OCI-M2 (cell line): Measurements from ENCODE around the gene POLD4.
A peak's percentile ranks its signal among the peaks of the same experiment; 100 is the strongest.
"Not testable (repeated sequence)": the region's sequence is repeated elsewhere in the genome, so short reads cannot be mapped to it uniquely, and the experiment has no call there.

Source experiments
- DNase-seq: peaks from one replicate; lab custom pipeline; 2025; ENCODE audit not compliant: unreplicated experiment; lab: John Stamatoyannopoulos, UW

POLD4 gene

DNA sequence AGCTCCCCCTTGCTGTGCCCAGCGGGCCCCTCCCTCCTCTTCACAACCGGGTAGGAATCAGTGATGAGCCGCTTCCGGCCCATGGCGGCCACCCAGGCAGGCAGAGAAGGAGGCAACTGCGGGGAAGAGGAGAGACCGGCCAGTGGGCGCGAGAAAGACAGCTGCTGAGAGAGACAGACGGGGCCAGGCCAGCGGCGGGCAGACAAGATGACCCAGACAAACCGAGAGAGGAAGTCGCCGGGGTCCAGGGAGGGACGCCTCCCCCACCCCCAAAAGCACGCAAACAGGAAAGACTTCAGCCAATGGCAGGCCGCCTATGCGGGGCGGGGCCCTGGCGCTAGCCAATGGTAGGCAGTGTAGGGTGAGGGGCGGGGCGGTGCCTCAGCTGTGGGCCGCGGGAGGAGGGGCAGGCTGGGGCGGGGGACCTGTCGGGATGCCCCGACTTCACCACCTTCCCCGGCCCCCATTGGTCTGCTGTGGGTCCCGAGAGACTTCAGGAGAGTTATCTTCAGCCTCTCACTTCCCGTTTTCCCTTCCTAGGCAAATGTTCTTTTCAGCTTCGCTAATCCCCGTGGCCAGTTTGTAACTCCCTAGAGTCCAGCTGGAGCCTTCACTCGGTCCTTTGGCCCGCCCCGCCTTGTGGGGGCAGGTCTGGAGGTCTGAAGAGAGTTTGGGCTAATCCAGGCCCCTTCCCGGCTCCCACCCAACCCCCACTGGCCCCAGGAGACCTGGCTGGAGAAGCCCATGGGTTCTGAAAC, at the start of gene POLD4:
Gene POLD4, minus strand, starts transcription at position 230 of the 758 bp plus-strand sequence. Its CDS starts 147 bp downstream, at position 83.
- peak; percentile 86 for DNase-seq

- not testable (repeated sequence) for DNase-seq
These were observed 49.7 kb upstream of the POLD4 start for GRCh38 chr11:67403085-67403484.

DNA sequence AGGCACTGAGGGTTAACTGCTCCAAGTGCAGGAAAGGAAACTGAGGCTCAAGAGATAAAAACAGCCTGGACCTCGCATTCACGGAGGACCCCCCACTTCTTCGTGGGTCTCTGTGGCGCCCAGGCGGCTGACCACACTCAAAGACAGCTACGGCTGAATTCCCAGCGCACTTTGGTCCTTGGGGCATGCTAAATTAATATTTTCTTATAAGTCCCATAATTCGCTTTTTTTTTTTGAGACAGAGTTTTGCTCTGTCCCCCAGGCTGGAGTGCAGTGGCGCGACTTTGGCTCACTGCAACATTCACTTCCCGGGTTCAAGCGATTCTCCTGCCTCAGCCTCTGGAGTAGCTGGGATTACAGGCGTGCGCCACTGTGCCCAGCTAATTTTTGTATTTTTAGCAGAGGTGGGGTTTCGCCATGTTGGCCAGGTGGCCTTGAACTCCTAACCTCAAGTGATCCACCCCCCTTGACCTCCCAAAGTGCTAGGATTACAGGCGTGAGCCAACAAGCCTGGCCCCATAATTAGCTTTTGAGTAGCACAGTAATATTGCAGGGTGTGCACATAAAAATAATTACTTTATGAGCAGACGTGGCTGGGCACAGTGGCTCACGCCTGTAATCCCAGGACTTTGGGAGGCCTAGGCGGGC, 49.0 kb upstream of the POLD4 start:
- not testable (repeated sequence) for DNase-seq

DNA sequence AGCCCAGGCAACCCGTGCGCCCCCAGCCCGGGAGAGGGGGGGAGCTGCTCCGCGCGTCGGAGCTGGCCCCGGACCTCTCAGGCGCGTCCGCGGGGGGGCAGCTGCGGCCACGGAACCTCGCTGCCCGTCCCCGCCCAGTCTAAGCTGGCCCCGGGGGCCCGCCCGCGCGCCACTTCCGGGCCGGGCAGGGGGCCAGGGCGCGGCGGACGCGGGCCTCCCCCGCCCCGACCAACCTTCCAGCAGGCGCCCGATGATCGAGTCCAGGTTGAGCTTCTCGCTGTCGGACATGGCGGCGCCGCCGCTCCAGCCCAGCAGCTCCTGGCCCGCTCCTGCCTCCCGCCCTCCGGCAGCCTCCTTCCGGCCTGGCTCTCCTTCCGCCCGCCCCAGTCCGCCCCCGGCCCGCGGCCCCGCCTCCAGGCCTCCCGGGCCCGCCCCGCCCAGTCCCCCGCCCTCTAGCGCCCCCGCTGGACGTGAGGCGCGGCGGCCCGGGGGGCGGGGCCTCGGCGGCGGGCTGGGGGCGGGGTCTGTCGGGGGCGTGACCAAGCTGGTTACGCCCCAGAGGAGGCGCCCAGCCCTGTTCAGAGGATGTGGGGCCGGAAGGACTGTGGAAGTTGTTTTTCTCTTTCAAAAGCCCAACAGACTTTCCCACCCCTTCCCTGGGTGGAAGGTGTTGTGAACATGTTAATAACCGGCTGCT, 48.3 kb upstream of the POLD4 start, which contains the start of gene PPP1CA:
Gene PPP1CA, minus strand, starts transcription at position 364 of the 697 bp plus-strand sequence. Its CDS starts 76 bp downstream, at position 288.
- DNase-seq = peak; percentile 6

DNA sequence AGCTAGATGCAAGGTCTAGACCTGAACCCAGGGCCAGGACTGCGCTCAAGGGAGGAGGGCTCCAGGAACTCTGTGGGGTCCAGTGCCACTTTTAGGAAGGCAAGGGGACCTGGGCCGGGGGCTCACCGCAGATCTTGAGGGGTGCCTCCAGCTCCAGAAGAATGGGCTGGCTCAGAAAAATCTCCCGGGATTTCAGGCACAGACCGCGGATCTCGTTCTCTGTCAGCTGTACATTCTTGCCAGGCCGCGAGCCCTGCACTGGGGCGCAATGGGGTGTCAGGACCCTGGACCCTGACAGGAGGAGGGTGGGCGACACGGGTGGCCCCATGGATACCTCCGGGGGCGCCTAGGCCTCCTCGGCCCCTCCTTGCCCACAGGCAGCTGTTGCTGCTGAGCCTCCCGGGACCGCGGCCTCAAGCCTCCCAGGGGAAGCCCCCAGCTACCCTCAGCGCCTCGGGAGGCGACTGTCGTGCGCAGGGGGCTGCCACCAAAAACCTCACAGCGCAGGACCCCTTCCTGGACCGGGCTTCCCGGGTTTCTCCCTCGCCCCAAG, 47.7 kb upstream of the POLD4 start:
- DNase-seq = no peak

- no peak for DNase-seq
These were observed 47.0 kb upstream of the POLD4 start for GRCh38 chr11:67400251-67400941.

DNA sequence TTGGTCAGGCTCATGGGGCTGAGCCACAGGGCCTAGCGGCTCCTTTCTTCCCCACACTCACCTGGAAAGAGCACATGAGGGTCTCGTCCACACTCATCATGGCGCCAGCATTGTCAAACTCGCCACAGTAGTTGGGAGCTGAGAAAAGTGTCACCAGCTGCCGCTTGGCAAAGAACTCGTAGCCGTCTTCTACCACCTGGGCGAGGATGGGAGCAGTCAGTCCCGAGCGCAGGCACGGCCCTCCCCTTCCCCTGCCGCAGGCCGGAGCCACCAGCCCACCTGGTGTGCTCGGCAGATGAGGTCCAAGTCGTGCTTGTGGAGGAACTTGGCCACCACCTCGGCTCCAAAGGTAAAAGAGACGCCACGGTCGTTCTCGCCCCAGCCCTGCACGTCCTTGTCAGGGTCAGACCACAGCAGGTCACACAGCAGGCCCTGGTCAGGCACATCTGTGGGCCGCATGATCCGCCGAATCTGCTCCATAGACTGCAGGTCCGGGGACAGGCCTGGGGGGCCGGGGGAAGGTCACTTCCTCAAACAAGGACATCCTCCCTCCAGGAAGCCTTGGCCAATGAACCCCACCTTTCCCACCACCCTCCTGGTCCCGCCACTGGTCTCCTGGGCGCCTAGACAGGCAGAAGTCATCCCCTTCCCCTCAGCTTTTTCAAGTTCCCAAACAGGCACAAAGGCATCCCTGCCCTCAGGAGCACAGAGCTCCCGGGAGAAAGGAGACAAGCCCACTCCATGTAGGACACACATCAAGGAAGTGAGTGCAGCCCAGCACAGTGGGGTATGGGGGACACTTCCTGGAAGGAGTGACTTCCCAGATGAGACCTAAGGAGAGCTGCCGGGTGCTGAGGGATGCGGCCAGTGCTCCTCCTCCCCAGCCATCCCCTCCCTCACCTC, 45.6 kb upstream of the POLD4 start:
- DNase-seq = no peak

- no peak for DNase-seq
These were observed 44.8 kb upstream of the POLD4 start for GRCh38 chr11:67397986-67398660.

- DNase-seq = no peak
These were observed 44.2 kb upstream of the POLD4 start for GRCh38 chr11:67397536-67397935.

GRCh38 chr11:67396587-67397389, 43.4 kb upstream of the POLD4 start:
- DNase-seq = no peak

- no peak for DNase-seq
These were observed 42.9 kb upstream of the POLD4 start for GRCh38 chr11:67396259-67396581.

DNA sequence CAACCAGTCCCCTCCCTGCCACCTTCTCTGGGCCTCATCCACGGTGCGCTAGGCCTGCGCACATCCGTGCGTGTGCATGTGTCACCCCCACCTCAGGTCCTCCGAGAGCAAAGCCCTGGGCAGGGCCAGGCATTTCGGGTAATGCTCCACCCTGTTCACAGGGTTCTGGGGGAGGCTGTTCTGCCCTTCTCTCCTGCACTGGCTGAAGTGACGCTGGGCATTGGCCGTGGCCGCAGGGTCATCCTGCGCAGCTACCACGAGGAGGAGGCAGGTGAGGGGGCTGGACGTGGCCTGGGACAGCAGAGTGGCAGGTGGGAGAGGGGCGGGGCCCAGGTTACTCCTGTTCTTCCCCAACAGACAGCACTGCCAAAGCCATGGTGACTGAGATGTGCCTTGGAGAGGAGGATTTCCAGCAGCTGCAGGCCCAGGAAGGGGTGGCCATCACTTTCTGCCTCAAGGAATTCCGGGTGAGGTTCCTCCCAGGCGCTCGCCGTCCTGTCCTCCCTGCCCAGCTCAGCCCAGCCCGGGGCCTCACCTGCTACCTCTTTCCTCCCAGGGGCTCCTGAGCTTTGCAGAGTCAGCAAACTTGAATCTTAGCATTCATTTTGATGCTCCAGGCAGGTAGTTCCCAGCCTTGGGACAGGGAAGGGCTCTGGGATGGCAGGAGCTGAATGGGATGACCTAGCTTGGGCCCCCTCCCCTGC, 42.4 kb upstream of the POLD4 start:
- no peak for DNase-seq

DNA sequence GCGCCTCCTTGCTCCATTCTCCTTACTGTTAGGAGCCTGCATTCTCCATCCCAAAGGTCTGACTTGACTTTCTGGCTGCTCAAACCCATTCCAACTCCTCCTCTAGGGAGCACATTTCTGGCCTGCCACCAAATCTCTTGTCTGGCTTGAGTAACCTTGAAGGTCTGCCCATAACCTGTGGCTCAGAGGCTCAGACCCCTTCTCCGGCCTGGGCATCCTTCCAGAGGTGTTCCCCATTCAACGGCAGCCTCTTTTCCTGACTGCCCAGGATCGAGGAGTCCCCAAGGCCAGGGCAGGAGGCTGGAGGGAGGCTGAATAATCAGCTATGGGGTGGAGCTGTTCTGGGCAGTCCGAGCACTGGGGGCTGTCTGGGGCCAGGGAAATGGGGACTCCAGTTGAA, 40.6 kb upstream of the POLD4 start:
- no peak for DNase-seq

GRCh38 chr11:67393437-67393836, 40.1 kb upstream of the POLD4 start:
- no peak for DNase-seq

- no peak for DNase-seq
These were observed 38.9 kb upstream of the POLD4 start for GRCh38 chr11:67392183-67392715.

- DNase-seq = no peak
These were observed 38.2 kb upstream of the POLD4 start, which contains the start of gene RAD9A for GRCh38 chr11:67391304-67392182. Gene RAD9A, plus strand, starts transcription at chr11:67391986. Its CDS starts 59 bp downstream, at chr11:67392045.

DNA sequence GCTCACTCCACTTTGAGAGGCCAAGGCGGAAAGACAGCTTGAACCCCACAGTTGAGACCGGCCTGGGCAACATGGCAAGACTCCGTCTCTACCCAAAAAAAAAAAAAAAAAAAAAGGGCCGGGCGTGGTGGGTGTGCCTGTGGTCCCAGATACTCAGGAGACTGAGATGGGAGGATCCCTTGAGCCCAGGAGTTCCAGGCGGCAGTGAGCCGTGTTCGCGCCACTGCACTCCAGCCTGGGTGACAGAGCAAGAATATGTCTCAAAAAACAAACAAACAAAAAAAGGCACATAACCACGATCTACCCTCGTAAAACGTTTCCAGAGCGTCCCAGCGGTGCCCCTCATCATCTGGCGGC, 37.6 kb upstream of the POLD4 start:
- DNase-seq = no peak
